ENCODE data around the gene HECTD4.

DNA sequence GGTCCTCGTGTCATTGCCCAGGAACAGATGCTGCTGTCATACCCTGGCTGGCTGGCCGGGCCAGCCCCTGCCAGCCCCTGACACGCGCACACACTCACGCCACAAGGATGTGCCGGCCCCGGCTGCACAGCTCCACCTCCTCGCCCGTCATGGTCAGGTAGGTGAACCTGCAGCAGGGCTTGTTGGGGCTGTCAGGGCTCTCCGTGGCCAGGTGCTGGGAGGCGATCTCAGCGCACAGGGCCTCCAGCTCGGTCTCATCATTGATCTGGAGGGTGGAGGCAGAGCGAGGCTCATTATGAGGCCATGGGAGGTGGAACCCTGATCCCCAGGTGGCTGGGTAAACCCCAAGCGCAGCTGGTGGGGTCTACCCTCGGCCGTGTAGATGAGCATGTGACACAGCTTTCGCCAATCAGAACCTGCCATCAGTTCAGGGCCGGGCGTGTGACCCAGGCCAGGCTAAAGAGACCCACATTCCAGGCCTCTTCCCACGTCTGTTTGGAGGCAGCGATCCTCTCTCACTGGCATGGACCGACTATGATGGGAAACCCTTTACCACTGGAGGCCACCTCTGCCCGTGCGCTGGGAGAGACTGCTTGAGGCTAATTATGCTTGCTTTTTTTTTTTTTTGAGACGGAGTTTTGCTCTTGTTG is 218.1 kb downstream of the HECTD4 start:
- TF ChIP-seq, protein P1, sequence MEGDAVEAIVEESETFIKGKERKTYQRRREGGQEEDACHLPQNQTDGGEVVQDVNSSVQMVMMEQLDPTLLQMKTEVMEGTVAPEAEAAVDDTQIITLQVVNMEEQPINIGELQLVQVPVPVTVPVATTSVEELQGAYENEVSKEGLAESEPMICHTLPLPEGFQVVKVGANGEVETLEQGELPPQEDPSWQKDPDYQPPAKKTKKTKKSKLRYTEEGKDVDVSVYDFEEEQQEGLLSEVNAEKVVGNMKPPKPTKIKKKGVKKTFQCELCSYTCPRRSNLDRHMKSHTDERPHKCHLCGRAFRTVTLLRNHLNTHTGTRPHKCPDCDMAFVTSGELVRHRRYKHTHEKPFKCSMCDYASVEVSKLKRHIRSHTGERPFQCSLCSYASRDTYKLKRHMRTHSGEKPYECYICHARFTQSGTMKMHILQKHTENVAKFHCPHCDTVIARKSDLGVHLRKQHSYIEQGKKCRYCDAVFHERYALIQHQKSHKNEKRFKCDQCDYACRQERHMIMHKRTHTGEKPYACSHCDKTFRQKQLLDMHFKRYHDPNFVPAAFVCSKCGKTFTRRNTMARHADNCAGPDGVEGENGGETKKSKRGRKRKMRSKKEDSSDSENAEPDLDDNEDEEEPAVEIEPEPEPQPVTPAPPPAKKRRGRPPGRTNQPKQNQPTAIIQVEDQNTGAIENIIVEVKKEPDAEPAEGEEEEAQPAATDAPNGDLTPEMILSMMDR (conservative IDR thresholded peaks at IDR 0.05): no peak
- TF ChIP-seq ZFX (IDR thresholded peaks at IDR 0.05): no peak
